Activated CD8-positive, alpha-beta memory T cell treated with anti-CD3 and anti-CD28 coated beads, Interleukin-2, amount 10 ng/mL, durations not matched to agents 7 days and 5 days (primary cell): ENCODE data around the gene EFNA2. TPM values are rescaled to one million over a fixed set of nuclear protein-coding genes. Genes with fewer than 3 reads are reported as not detected.

Source experiments
- ATAC-seq: fragments of 150-1000 bp; cut with Tn5 transposase; one replicate; pipeline ENCODE4 v1.10.0; 2021; ENCODE audit warnings: moderate library complexity
- CTCF ChIA-PET: fragments of 350-600 bp; sonication (Branson Sonifier 250); formaldehyde crosslinking; loops from one replicate; lab custom pipeline; 2021; ENCODE audit warnings: antibody characterized with exemption; lab: Charles Lee
- DNase-seq: peaks from one replicate; pipeline ENCODE4 v3.0.0-alpha.2; 2020
- H3K27ac Mint-ChIP-seq: one replicate; pipeline ENCODE4 v1.8.0; 2021; ENCODE audit warnings: mild to moderate bottlenecking, mixed read lengths
- H3K27me3 Mint-ChIP-seq: one replicate; pipeline ENCODE4 v1.8.0; 2021; ENCODE audit warnings: mixed read lengths
- H3K36me3 Mint-ChIP-seq: one replicate; pipeline ENCODE4 v1.8.0; 2021; ENCODE audit warnings: mild to moderate bottlenecking, mixed read lengths
- H3K4me1 Mint-ChIP-seq: one replicate; pipeline ENCODE4 v1.8.0; 2021; ENCODE audit warnings: mixed read lengths
- H3K4me3 Mint-ChIP-seq: one replicate; pipeline ENCODE4 v1.8.0; 2021; ENCODE audit warnings: mild to moderate bottlenecking, moderate library complexity, mixed read lengths
- H3K9me3 Mint-ChIP-seq: one replicate; pipeline ENCODE4 v1.8.0; 2022; ENCODE audit warnings: low read depth, mixed read lengths
- total RNA-seq, 2 experiments: library from RNA; stranded (reverse); gene quantifications; one replicate each; pipeline ENCODE4 v1.2.3, GENCODE V29; 2021

Gene EFNA2
- total RNA-seq = not detected

- no peak for ATAC-seq
- Mint-ChIP-seq H3K9me3 (no peaks in the 10 kb centered on the region), H3K4me3 (no peak within 1 kb of the TSS), H3K4me1 (peaks cover 1% of the 10 kb centered on the region), H3K27ac (no peak within 1 kb of the TSS), H3K36me3 (no peaks in the 10 kb centered on the region), H3K27me3 (peaks cover 30% of the 10 kb centered on the region)
- CTCF ChIA-PET = no interaction called here
- no peak for DNase-seq
Measured at GRCh38 chr19:1285737-1286360, at the start of gene EFNA2. TSS of gene EFNA2 (plus strand) at chr19:1285873. CDS start at chr19:1286169, 296 bp downstream.

- CTCF ChIA-PET = interaction anchor here (0.7 kb wide), 1 partner anchor 70 kb away, joined by 3 read pairs; no protein-coding TSS in a partner anchor
- peaks cover 15% of the 10 kb centered on the region for H3K4me1 Mint-ChIP-seq
- no peak overlapping the region for H3K4me3 Mint-ChIP-seq
- H3K27me3 Mint-ChIP-seq = peaks cover 16% of the 10 kb centered on the region
- no peaks in the 10 kb centered on the region for H3K36me3 Mint-ChIP-seq
- H3K9me3 Mint-ChIP-seq = no peaks in the 10 kb centered on the region
- no peak overlapping the region for H3K27ac Mint-ChIP-seq
- ATAC-seq (no peak), DNase-seq (no peak)
Measured at GRCh38 chr19:1236576-1236975, 49.1 kb upstream of the EFNA2 start.

- H3K9me3 Mint-ChIP-seq = no peaks in the 10 kb centered on the region
- H3K4me1 Mint-ChIP-seq = peaks cover 16% of the 10 kb centered on the region
- DNase-seq = no peak
- CTCF ChIA-PET = no interaction called here
- ATAC-seq = no peak
- no peak overlapping the region for H3K4me3 Mint-ChIP-seq
- no peak overlapping the region for H3K27ac Mint-ChIP-seq
- no peaks in the 10 kb centered on the region for H3K36me3 Mint-ChIP-seq
- peaks cover 16% of the 10 kb centered on the region for H3K27me3 Mint-ChIP-seq
Measured at GRCh38 chr19:1237027-1237659, 48.5 kb upstream of the EFNA2 start.

GRCh38 chr19:1237754-1238368 is 47.8 kb upstream of the EFNA2 start, which contains the start of gene CBARP:
TSS of gene CBARP (minus strand) at chr19:1238005. CDS start at chr19:1236100, 1,905 bp downstream.
- H3K27ac Mint-ChIP-seq = no peak within 1 kb of the TSS
- CTCF ChIA-PET = interaction anchor here (1.0 to 10.1 kb wide), 4 partner anchors 15 to 318 kb away, joined by 3 to 723 read pairs (median 4); partner anchors contain the start of gene CIRBP
- H3K9me3 Mint-ChIP-seq = no peaks in the 10 kb centered on the region
- H3K36me3 Mint-ChIP-seq = no peaks in the 10 kb centered on the region
- ATAC-seq = no peak
- H3K4me1 Mint-ChIP-seq = peaks cover 23% of the 10 kb centered on the region
- peak within 1 kb of the TSS; percentile 46 for H3K4me3 Mint-ChIP-seq
- no peak for DNase-seq
- H3K27me3 Mint-ChIP-seq = peaks cover 16% of the 10 kb centered on the region

- Mint-ChIP-seq H3K4me1 (peaks cover 31% of the 10 kb centered on the region), H3K27ac (no peak overlapping the region), H3K9me3 (no peaks in the 10 kb centered on the region), H3K36me3 (no peaks in the 10 kb centered on the region), H3K27me3 (peaks cover 16% of the 10 kb centered on the region), H3K4me3 (peak overlapping the region; percentile 46)
- CTCF ChIA-PET = interaction anchor here (0.8 to 10.1 kb wide), 7 partner anchors 16 to 319 kb away, joined by 3 to 723 read pairs (median 3); partner anchors contain the start of gene CIRBP
- DNase-seq (no peak), ATAC-seq (no peak)
Measured at GRCh38 chr19:1238369-1239303, 47.0 kb upstream of the EFNA2 start.

GRCh38 chr19:1239420-1239795 is 46.3 kb upstream of the EFNA2 start:
- Mint-ChIP-seq H3K4me1 (peaks cover 31% of the 10 kb centered on the region), H3K9me3 (no peaks in the 10 kb centered on the region), H3K4me3 (no peak overlapping the region), H3K27me3 (peaks cover 16% of the 10 kb centered on the region), H3K36me3 (no peaks in the 10 kb centered on the region), H3K27ac (no peak overlapping the region)
- CTCF ChIA-PET = interaction anchor here (1.0 to 10.1 kb wide), 5 partner anchors 17 to 211 kb away, joined by 3 to 723 read pairs (median 3); partner anchors contain the start of gene CIRBP
- no peak for ATAC-seq
- no peak for DNase-seq

GRCh38 chr19:1239796-1240737 is 45.6 kb upstream of the EFNA2 start:
- Mint-ChIP-seq H3K4me3 (peak overlapping the region; percentile 73), H3K36me3 (no peaks in the 10 kb centered on the region), H3K27me3 (peaks cover 16% of the 10 kb centered on the region), H3K27ac (peak overlapping the region; percentile 66), H3K4me1 (peaks cover 35% of the 10 kb centered on the region), H3K9me3 (no peaks in the 10 kb centered on the region)
- ATAC-seq = peak; percentile 65
- peak; percentile 93 for DNase-seq
- CTCF ChIA-PET = interaction anchor here (0.6 to 10.1 kb wide), 21 partner anchors 9 to 333 kb away, joined by 3 to 723 read pairs (median 3); partner anchors contain the start of genes CIRBP, CNN2 and FAM174C

- ATAC-seq (no peak), DNase-seq (no peak)
- CTCF ChIA-PET = interaction anchor here (0.6 to 10.1 kb wide), 23 partner anchors 8 to 378 kb away, joined by 3 to 723 read pairs (median 3); partner anchors contain the start of genes CIRBP, CNN2, FAM174C and WDR18
- H3K4me3 Mint-ChIP-seq = peak overlapping the region; percentile 73
- no peaks in the 10 kb centered on the region for H3K36me3 Mint-ChIP-seq
- H3K27ac Mint-ChIP-seq = peak overlapping the region; percentile 84
- H3K4me1 Mint-ChIP-seq = peaks cover 35% of the 10 kb centered on the region
- H3K9me3 Mint-ChIP-seq = no peaks in the 10 kb centered on the region
- peaks cover 14% of the 10 kb centered on the region for H3K27me3 Mint-ChIP-seq
Measured at GRCh38 chr19:1240925-1241324, 44.7 kb upstream of the EFNA2 start.

- peaks cover 13% of the 10 kb centered on the region for H3K27me3 Mint-ChIP-seq
- no peaks in the 10 kb centered on the region for H3K9me3 Mint-ChIP-seq
- H3K4me3 Mint-ChIP-seq = peak within 1 kb of the TSS; percentile 73
- H3K36me3 Mint-ChIP-seq = no peaks in the 10 kb centered on the region
- peaks cover 35% of the 10 kb centered on the region for H3K4me1 Mint-ChIP-seq
- CTCF ChIA-PET = interaction anchor here (0.6 to 10.1 kb wide), 14 partner anchors 18 to 379 kb away, joined by 3 to 723 read pairs (median 4); partner anchors contain the start of genes CIRBP, CNN2, FAM174C and WDR18
- H3K27ac Mint-ChIP-seq = peak within 1 kb of the TSS; percentile 84
- DNase-seq = peak; percentile 96
- ATAC-seq = peak; percentile 76
Measured at GRCh38 chr19:1241417-1242095, 44.1 kb upstream of the EFNA2 start, which contains the start of gene ATP5F1D. TSS of gene ATP5F1D (plus strand) at chr19:1241751. CDS start at chr19:1241851, 100 bp downstream.

- H3K4me3 Mint-ChIP-seq = peak overlapping the region; percentile 59
Measured at GRCh38 chr19:1243768-1244692, 41.6 kb upstream of the EFNA2 start.

More at GRCh38 chr19:1243768-1244692, 41.6 kb upstream of the EFNA2 start:
- H3K27me3 Mint-ChIP-seq = peaks cover 5% of the 10 kb centered on the region
- H3K36me3 Mint-ChIP-seq = no peaks in the 10 kb centered on the region
- CTCF ChIA-PET = interaction anchor here (0.7 to 10.1 kb wide), 48 partner anchors 12 to 611 kb away, joined by 3 to 723 read pairs (median 4); partner anchors contain the start of genes ABCA7, CIRBP, CNN2 and FAM174C
- peaks cover 28% of the 10 kb centered on the region for H3K4me1 Mint-ChIP-seq
- peak; percentile 38 for ATAC-seq
- H3K9me3 Mint-ChIP-seq = no peaks in the 10 kb centered on the region
- peak; percentile 91 for DNase-seq
- H3K27ac Mint-ChIP-seq = peak overlapping the region; percentile 87
